A549 (cell line): Measurements from ENCODE around the gene PRIMA1. TPM values are rescaled to one million over a fixed set of nuclear protein-coding genes. Genes with fewer than 3 reads are reported as not detected.

Experiments
- ATAC-seq, 2 experiments: fragments of 200-7000 bp in 1 of 2; fragments of >200 bp in 1 of 2; cut with Nextera tagmentation in 1 of 2; cut with Tn5 transposase in 1 of 2; 3 replicates each; pipeline versions ENCODE4 v1.8.0 to v1.9.1; 2018 to 2020; ENCODE audit warnings: mild to moderate bottlenecking in 1 of 2, moderate library complexity in 1 of 2
- CTCF ChIA-PET: fragments of 300-600 bp; sonication (Branson Sonifier 250); formaldehyde crosslinking; extraction: SDS; loops from one replicate; lab custom pipeline; 2021; ENCODE audit warnings: antibody characterized with exemption, inconsistent platforms; lab: Yijun Ruan, JAX
- POLR2A ChIA-PET: fragments of 350-600 bp; formaldehyde crosslinking; extraction: SDS; loops from one replicate; lab custom pipeline; 2021; ENCODE audit warnings: antibody characterized with exemption, inconsistent platforms; lab: Yijun Ruan, JAX
- DNase-seq, 2 experiments: peaks; one replicate each; pipeline versions ENCODE4 v3.0.0 to v3.0.0-alpha.2; 2011 to 2016; ENCODE audit warnings: low read depth in 1 of 2, low spot score in 1 of 2
- FAIRE-seq: peaks from 2 replicates; lab custom pipeline; 2011; peaks lifted over from hg19 to GRCh38; lab: Jason Lieb, UNC
- H3K27ac ChIP-seq, 2 experiments: fragments of >200 bp; sonication (Bioruptor Twin); formaldehyde crosslinking; 3 replicates each; pipeline ENCODE4 v1.5.1; 2016 to 2017
- H3K4me1 ChIP-seq: fragments of >200 bp; sonication (Bioruptor Twin); formaldehyde crosslinking; 3 replicates; pipeline ENCODE4 v1.6.1; 2016
- H3K4me2 ChIP-seq: fragments of >200 bp; sonication (Bioruptor Twin); formaldehyde crosslinking; 3 replicates; pipeline ENCODE4 v1.6.1; 2016
- H3K4me3 ChIP-seq: fragments of >200 bp; sonication (Bioruptor Twin); formaldehyde crosslinking; 3 replicates; pipeline ENCODE4 v1.5.1; 2016
- H3K9me3 ChIP-seq: fragments of >200 bp; sonication (Bioruptor Twin); formaldehyde crosslinking; 3 replicates; pipeline ENCODE4 v1.6.1; 2016
- CEBPB ChIP-seq, 2 experiments: fragments of >200 bp in 1 of 2; sonication (Bioruptor Twin) in 1 of 2; formaldehyde crosslinking in 1 of 2; IDR thresholded peaks; 2 replicates each; pipeline ENCODE4 v1.6.1; 2012 to 2016
- CHD4 ChIP-seq: fragments of 200-600 bp; sonication (generic); IDR thresholded peaks from 2 replicates; pipeline ENCODE4 v1.6.1; 2016; ENCODE audit warnings: antibody characterized with exemption, mild to moderate bottlenecking, borderline replicate concordance
- ESRRA ChIP-seq: fragments of 150-350 bp; IDR thresholded peaks from 2 replicates; pipeline ENCODE4 v1.6.1; 2014; ENCODE audit warnings: mild to moderate bottlenecking, low read length, borderline replicate concordance
- FOSB ChIP-seq: fragments of 250-450 bp; sonication (Bioruptor Pico); IDR thresholded peaks from 2 replicates; pipeline ENCODE4 v1.5.0; 2020; ENCODE audit warnings: mild to moderate bottlenecking, moderate library complexity
- FOXS1 ChIP-seq: fragments of 250-450 bp; sonication (Bioruptor Pico); IDR thresholded peaks from 2 replicates; pipeline ENCODE4 v1.5.0; 2020; ENCODE audit warnings: mild to moderate bottlenecking, moderate library complexity
- GATA3 ChIP-seq: IDR thresholded peaks from 2 replicates; pipeline ENCODE4 v1.6.1; 2012; ENCODE audit warnings: borderline replicate concordance
- HDAC2 ChIP-seq: fragments of 200-600 bp; sonication (generic); IDR thresholded peaks from 2 replicates; pipeline ENCODE4 v1.6.1; 2016
- HEYL ChIP-seq: fragments of 250-450 bp; sonication (Bioruptor Pico); IDR thresholded peaks from 2 replicates; pipeline ENCODE4 v1.8.0; 2021; ENCODE audit warnings: mild to moderate bottlenecking, moderate library complexity
- HOXB5 ChIP-seq: fragments of 250-450 bp; sonication (Bioruptor Pico); IDR thresholded peaks from 2 replicates; pipeline ENCODE4 v1.5.0; 2020; ENCODE audit warnings: mild to moderate bottlenecking, moderate library complexity
- MAFK ChIP-seq: fragments of 450-650 bp; IDR thresholded peaks from 2 replicates; pipeline ENCODE4 v1.6.1; 2014; ENCODE audit not compliant: partially characterized antibody
- NR3C1 ChIP-seq: fragments of >200 bp; sonication (Bioruptor Twin); formaldehyde crosslinking; IDR thresholded peaks from 3 replicates; pipeline ENCODE4 v1.6.1; 2017
- POLR2AphosphoS2 ChIP-seq: conservative IDR thresholded peaks from 2 replicates; pipeline ENCODE4 v1.6.1; 2012; ENCODE audit warnings: low read length, improper control_type of control experiment, inconsistent platforms
- RAD21 ChIP-seq, 2 experiments: fragments of >200 bp in 1 of 2; sonication (Bioruptor Twin) in 1 of 2; formaldehyde crosslinking in 1 of 2; IDR thresholded peaks in 1 of 2; conservative IDR thresholded peaks in 1 of 2; 2 replicates in 1 of 2; 3 replicates in 1 of 2; pipeline ENCODE4 v1.6.1; 2012 to 2018; ENCODE audit warnings: inconsistent platforms in 1 of 2
- RARB ChIP-seq: fragments of 250-450 bp; sonication (Bioruptor Pico); IDR thresholded peaks from 2 replicates; pipeline ENCODE4 v1.8.0; 2021; ENCODE audit warnings: mild to moderate bottlenecking, moderate library complexity
- RFX5 ChIP-seq: fragments of 450-650 bp; IDR thresholded peaks from 2 replicates; pipeline ENCODE4 v1.7.1; 2014; ENCODE audit warnings: antibody characterized with exemption, mild to moderate bottlenecking, moderate library complexity
- RNF2 ChIP-seq: fragments of 200-600 bp; sonication (generic); IDR thresholded peaks from 2 replicates; pipeline ENCODE4 v1.6.1; 2016; ENCODE audit warnings: low read depth, mild to moderate bottlenecking, antibody characterized with exemption, moderate library complexity, borderline replicate concordance
- SMC3 ChIP-seq: fragments of >200 bp; sonication (Bioruptor Twin); formaldehyde crosslinking; IDR thresholded peaks from 3 replicates; pipeline ENCODE4 v1.6.1; 2018; ENCODE audit warnings: inconsistent platforms
- TFCP2L1 ChIP-seq: fragments of 250-450 bp; sonication (Bioruptor Pico); IDR thresholded peaks from 2 replicates; pipeline ENCODE4 v1.5.0; 2021; ENCODE audit warnings: mild to moderate bottlenecking
- ZFP36 ChIP-seq: fragments of 450-650 bp; IDR thresholded peaks from 2 replicates; pipeline ENCODE4 v1.6.1; 2014; ENCODE audit warnings: borderline replicate concordance; ENCODE audit not compliant: partially characterized antibody
- ZNF302 ChIP-seq: fragments of 250-450 bp; sonication (Bioruptor Pico); IDR thresholded peaks from 2 replicates; pipeline ENCODE4 v1.9.0; 2021; ENCODE audit warnings: inconsistent platforms, mild to moderate bottlenecking, moderate library complexity
- WGBS: methylation state at CpG from one replicate; pipeline ENCODE4 v1.1.6; 2017; ENCODE audit errors: missing lambda C conversion rate; 5-methylcytosine and 5-hydroxymethylcytosine counted together
- polyA plus RNA-seq, 4 experiments: library from polyadenylated mRNA; depleted of rRNA in 3 of 4; stranded (reverse); fragments of >200 nt; fragmentation: RNase III in 1 of 4; extraction: RNeasy Plus Mini Kit Qiagen cat#74134 plus additional on column Dnase treatment in 1 of 4; gene quantifications; 2 replicates in 3 of 4; 3 replicates in 1 of 4; pipeline ENCODE4 v1.2.3, GENCODE V29; 2011 to 2017
- TF ChIP-seq, protein P1 (sequence below): fragments of >200 bp; sonication (Bioruptor Twin); formaldehyde crosslinking; IDR thresholded peaks from 2 replicates; pipeline ENCODE4 v1.6.1; 2016
- TF ChIP-seq, protein P2 (sequence below): fragments of 150-350 bp; IDR thresholded peaks from 2 replicates; pipeline ENCODE4 v1.6.1; 2014; ENCODE audit warnings: low read depth, mild to moderate bottlenecking, low read length
- TF ChIP-seq, protein P3 (sequence below): fragments of 250-450 bp; sonication (Bioruptor Pico); IDR thresholded peaks from 2 replicates; pipeline ENCODE4 v1.5.0; 2020; ENCODE audit warnings: low read depth, mild to moderate bottlenecking, moderate library complexity
- TF ChIP-seq, protein P4 (sequence below): IDR thresholded peaks from 2 replicates; pipeline ENCODE4 v1.6.1; 2012; ENCODE audit warnings: low read depth, borderline replicate concordance
- TF ChIP-seq, protein P5 (sequence below): fragments of 250-450 bp; sonication (Bioruptor Pico); IDR thresholded peaks from 2 replicates; pipeline ENCODE4 v1.5.0; 2021; ENCODE audit warnings: mild to moderate bottlenecking, moderate library complexity, borderline replicate concordance
- TF ChIP-seq, protein P6 (sequence below): fragments of 450-650 bp; IDR thresholded peaks from 2 replicates; pipeline ENCODE4 v1.6.1; 2014; ENCODE audit warnings: antibody characterized with exemption

The PRIMA1 gene
- polyA plus RNA-seq, 2 of the 4 experiments (the other 2 are of a cell fraction): 0.14 to 0.17 TPM

DNA sequence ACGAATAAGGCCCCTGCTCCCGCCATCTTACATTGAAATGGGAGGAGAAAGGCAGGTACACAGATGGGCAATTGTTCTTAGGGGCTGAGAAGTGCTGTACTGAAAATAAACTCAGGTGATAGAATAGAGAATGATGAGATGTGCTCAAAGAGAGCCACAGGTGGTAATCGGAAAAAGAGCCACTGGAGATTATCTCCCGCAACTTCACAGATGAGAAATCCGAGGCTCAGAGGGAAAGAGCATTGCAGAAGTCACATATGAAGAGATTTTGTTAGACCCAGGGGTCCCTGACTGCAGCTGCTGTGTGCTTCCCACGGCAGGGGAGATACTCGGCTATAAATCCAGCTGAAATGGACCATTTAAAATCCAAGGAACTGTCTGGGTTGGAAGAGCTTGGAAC is 73.7 kb downstream of the PRIMA1 start:
- 35% methylated on average over 7 of the region's 7 CpGs for WGBS
- H3K4me2 ChIP-seq: no peak overlapping the region
- ChIA-PET CTCF (interaction anchor here (1.7 kb wide), 1 partner anchor 466 kb away, joined by 4 read pairs; no protein-coding TSS in a partner anchor), POLR2A (no interaction called here)
- FAIRE-seq: no peak
- no peak overlapping the region for H3K4me3 ChIP-seq
- no peak for ATAC-seq
- no peak overlapping the region for H3K27ac ChIP-seq
- no peak for DNase-seq
- no peaks in the 10 kb centered on the region for H3K4me1 ChIP-seq
- TF ChIP-seq RAD21 (conservative IDR thresholded peaks at IDR 0.05 in 1 of 2, IDR thresholded peaks at IDR 0.05 in 1 of 2) (no peak), FOSB (CRISPR knock-in tag) (no peak), RFX5 (no peak), HEYL (CRISPR knock-in tag) (no peak), RNF2 (no peak), MAFK (no peak), SMC3 (no peak), RARB (CRISPR knock-in tag) (no peak), CHD4 (no peak), FOXS1 (no peak), GATA3 (no peak), CEBPB (IDR thresholded peaks at IDR 0.05) (no peak)
- TF ChIP-seq, protein P1, sequence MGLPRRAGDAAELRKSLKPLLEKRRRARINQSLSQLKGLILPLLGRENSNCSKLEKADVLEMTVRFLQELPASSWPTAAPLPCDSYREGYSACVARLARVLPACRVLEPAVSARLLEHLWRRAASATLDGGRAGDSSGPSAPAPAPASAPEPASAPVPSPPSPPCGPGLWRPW: no peak
- TF ChIP-seq, protein P2, sequence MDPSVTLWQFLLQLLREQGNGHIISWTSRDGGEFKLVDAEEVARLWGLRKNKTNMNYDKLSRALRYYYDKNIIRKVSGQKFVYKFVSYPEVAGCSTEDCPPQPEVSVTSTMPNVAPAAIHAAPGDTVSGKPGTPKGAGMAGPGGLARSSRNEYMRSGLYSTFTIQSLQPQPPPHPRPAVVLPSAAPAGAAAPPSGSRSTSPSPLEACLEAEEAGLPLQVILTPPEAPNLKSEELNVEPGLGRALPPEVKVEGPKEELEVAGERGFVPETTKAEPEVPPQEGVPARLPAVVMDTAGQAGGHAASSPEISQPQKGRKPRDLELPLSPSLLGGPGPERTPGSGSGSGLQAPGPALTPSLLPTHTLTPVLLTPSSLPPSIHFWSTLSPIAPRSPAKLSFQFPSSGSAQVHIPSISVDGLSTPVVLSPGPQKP: no peak
- TF ChIP-seq, protein P3, sequence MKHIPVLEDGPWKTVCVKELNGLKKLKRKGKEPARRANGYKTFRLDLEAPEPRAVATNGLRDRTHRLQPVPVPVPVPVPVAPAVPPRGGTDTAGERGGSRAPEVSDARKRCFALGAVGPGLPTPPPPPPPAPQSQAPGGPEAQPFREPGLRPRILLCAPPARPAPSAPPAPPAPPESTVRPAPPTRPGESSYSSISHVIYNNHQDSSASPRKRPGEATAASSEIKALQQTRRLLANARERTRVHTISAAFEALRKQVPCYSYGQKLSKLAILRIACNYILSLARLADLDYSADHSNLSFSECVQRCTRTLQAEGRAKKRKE: no peak
- TF ChIP-seq, protein P4, sequence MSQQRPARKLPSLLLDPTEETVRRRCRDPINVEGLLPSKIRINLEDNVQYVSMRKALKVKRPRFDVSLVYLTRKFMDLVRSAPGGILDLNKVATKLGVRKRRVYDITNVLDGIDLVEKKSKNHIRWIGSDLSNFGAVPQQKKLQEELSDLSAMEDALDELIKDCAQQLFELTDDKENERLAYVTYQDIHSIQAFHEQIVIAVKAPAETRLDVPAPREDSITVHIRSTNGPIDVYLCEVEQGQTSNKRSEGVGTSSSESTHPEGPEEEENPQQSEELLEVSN: no peak
- TF ChIP-seq, protein P5, sequence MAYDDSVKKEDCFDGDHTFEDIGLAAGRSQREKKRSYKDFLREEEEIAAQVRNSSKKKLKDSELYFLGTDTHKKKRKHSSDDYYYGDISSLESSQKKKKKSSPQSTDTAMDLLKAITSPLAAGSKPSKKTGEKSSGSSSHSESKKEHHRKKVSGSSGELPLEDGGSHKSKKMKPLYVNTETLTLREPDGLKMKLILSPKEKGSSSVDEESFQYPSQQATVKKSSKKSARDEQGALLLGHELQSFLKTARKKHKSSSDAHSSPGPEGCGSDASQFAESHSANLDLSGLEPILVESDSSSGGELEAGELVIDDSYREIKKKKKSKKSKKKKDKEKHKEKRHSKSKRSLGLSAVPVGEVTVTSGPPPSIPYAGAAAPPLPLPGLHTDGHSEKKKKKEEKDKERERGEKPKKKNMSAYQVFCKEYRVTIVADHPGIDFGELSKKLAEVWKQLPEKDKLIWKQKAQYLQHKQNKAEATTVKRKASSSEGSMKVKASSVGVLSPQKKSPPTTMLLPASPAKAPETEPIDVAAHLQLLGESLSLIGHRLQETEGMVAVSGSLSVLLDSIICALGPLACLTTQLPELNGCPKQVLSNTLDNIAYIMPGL (CRISPR knock-in tag): no peak
- no peaks in the 10 kb centered on the region for H3K9me3 ChIP-seq

DNA sequence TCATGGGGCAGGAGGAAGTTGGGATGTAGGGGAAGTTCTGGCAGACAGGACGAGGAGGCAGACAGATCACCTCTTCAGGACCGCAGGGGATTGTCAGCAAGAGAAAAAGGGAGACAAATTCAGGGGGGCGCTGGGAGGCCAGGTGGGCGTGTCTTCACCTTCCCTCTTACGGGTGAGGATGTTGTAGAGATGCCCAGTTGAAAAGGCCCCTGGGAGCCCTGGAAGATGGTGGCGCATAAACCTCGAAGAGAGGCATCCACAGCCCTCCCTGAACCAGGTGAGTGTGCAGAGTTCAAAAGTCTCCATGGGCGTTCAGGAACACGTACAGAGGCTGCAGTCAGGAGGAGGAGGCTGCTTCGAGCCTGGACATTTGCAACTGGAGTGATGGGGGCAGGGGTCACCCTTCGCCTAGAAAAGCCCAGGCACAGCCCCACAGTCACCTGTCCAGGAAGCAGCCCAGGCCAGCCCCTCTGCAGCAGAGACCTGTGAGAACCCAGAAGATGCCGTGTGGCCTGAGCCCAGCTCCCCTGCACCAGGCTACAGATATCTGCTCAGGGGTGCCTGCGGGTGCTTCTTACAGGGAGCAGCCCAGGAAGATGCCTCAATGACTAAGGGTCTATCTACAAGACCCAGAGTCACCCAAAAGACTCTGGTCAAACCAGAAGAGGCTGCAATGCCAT is 74.4 kb downstream of the PRIMA1 start:
- ChIA-PET POLR2A (no interaction called here), CTCF (no interaction called here)
- H3K4me3 ChIP-seq: no peak overlapping the region
- no peaks in the 10 kb centered on the region for H3K9me3 ChIP-seq
- 10% methylated on average over 12 of the region's 13 CpGs for WGBS
- FAIRE-seq (no peak), DNase-seq (no peak), ATAC-seq (no peak)
- H3K4me2 ChIP-seq: no peak overlapping the region
- H3K4me1 ChIP-seq: no peaks in the 10 kb centered on the region
- TF ChIP-seq RARB (CRISPR knock-in tag) (no peak), HDAC2 (no peak), RFX5 (no peak), POLR2AphosphoS2 (no peak), ESRRA (no peak), ZNF302 (CRISPR knock-in tag) (no peak), ZFP36 (no peak), HOXB5 (CRISPR knock-in tag) (no peak), TFCP2L1 (CRISPR knock-in tag) (no peak), NR3C1 (no peak)
- TF ChIP-seq, protein P6, sequence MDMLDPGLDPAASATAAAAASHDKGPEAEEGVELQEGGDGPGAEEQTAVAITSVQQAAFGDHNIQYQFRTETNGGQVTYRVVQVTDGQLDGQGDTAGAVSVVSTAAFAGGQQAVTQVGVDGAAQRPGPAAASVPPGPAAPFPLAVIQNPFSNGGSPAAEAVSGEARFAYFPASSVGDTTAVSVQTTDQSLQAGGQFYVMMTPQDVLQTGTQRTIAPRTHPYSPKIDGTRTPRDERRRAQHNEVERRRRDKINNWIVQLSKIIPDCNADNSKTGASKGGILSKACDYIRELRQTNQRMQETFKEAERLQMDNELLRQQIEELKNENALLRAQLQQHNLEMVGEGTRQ: no peak
- no peak overlapping the region for H3K27ac ChIP-seq
